ENCODE measurements around the gene PKD2. TPM values are rescaled to one million over a fixed set of nuclear protein-coding genes. Genes with fewer than 3 reads are reported as not detected.
"Not testable (repeated sequence)": the region's sequence is repeated elsewhere in the genome, so short reads cannot be mapped to it uniquely, and the experiment has no call there.

PKD2 gene
- total RNA-seq, 1 donor from 2014 or later: 12.4 TPM

DNA sequence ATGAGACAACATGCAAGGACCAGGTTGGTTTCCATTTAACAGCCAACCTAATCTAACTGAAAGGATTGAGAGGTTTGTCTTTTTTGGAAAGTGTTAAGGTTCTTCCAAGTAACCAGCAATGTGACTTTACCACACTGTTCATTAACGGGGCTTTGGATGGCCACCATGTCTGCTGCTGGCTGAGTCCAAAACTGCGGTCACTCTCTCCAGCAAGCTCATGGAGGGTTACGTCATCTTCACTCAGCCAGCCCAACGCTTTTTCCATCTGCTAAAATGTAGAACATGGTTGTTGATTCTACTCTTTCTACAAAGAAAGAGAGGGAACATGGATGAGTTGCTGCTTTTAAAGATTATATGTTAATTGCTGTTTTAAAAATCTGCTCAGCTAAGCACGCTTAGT, 11.0 kb downstream of the PKD2 start:
- H3K36me3 ChIP-seq (ENCODE audit: control insufficient read depth, insufficient read depth, low read length): peaks cover 3% of the 10 kb centered on the region
- no peak for DNase-seq (ENCODE audit: low read depth)
- TF ChIP-seq CTCF (IDR thresholded peaks at IDR 0.05; ENCODE audit: insufficient read depth, low read length, severe bottlenecking): no peak
- H3K27me3 ChIP-seq (ENCODE audit: control insufficient read depth, insufficient read depth, low read length): no peaks in the 10 kb centered on the region
- no peak for FAIRE-seq
- no peak overlapping the region for H3K4me3 ChIP-seq (ENCODE audit: low read depth, low read length)

DNA sequence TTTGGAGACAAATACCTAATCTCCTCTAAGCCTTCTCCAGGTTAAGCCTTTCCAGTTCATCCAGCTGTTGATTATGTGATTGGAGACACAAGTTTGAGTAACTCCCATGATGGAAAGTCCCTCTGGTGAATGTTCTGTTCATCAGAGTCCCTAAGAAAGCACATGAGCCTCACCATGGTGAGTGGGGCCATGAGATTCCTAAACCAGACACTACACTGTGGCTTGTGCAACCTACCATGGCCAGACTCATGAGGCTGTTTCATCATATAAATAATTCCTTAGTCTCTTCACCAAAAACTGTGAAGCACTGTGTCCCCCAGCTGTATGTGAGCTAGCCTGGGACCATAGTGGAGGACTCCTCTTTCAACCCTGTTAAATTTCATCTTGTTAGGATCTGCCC, 14.4 kb downstream of the PKD2 start:
- TF ChIP-seq CTCF (IDR thresholded peaks at IDR 0.05; ENCODE audit: insufficient read depth, low read length, severe bottlenecking): no peak
- Histone ChIP-seq H3K27me3 (ENCODE audit: control insufficient read depth, insufficient read depth, low read length) (no peaks in the 10 kb centered on the region), H3K4me3 (ENCODE audit: low read depth, low read length) (no peak overlapping the region), H3K36me3 (ENCODE audit: control insufficient read depth, insufficient read depth, low read length) (peaks cover 4% of the 10 kb centered on the region)
- no peak for DNase-seq (ENCODE audit: low read depth)
- FAIRE-seq: no peak

DNA sequence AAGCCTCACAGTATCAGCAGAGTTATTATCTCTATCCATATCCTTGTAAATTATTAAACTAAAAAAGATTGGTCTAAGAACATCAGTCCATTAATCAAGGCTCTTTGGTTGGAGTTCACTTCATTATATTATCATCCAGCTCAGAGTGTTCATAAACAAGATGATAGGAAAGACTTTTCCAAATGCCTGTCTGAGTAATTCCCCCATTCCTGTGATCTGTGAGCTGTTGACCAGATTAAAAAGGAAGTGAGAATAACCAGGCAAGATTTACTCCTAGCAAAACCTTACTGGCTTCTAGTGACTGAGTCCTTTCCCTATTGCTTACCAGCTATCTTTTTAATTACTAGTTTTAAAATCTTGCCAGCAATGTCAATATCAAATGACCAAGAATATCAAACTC, 14.9 kb downstream of the PKD2 start:
- Histone ChIP-seq H3K4me3 (ENCODE audit: low read depth, low read length) (no peak overlapping the region), H3K36me3 (ENCODE audit: control insufficient read depth, insufficient read depth, low read length) (peaks cover 4% of the 10 kb centered on the region), H3K27me3 (ENCODE audit: control insufficient read depth, insufficient read depth, low read length) (no peaks in the 10 kb centered on the region)
- FAIRE-seq (no peak), DNase-seq (ENCODE audit: low read depth) (no peak)
- TF ChIP-seq CTCF (IDR thresholded peaks at IDR 0.05; ENCODE audit: insufficient read depth, low read length, severe bottlenecking): no peak

GRCh38 chr4:88025868-88026661, 18.6 kb downstream of the PKD2 start:
- not testable (repeated sequence) for H3K27me3 ChIP-seq (ENCODE audit: control insufficient read depth, insufficient read depth, low read length); H3K36me3 ChIP-seq (ENCODE audit: control insufficient read depth, insufficient read depth, low read length); FAIRE-seq

DNA sequence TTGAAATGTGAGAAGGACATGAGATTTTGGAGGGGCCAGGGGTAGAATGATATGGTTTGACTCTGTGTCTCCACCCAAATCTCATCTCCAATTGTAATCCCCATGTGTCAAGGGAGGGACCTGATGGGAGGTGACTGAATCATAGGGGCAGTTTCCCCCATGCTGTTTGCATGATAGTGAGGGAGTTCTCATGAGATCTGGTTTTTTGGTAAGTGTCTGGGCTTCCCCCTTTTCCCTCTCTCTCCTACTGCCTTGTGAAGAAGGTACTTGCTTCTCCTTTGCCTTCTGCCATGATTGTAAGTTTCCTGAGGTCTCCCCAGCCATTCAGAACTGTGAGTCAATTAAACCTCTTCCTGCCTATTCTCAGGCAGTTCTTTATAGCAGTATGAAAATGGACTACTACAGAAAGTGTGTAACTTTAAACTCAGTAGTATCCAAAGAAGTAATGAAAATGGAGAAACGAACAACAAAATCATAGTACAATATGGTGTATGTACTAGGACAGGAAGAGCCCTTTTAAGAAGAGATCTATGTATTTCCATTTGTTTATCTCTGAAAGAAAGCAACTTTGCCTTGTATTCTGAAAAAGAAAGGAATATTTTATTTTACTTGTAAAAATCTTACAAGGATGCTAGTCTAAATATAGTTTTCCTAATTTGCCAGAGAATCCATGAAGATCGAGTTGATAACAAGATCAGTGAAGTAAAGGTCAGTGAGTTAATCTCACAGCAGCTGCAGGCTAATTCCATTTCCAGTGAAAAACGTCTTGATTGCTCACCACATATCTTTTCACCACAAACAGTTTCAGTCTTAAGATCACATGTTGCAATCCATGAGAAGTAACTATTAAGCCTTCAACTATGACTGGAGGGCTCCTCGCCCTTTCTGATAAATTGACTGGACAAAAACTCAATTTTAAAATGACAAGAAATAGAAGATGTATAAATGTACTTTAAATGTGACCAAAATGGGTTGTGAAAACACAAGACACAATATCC, 20.5 kb downstream of the PKD2 start:
- FAIRE-seq (no peak), DNase-seq (ENCODE audit: low read depth) (peak; percentile 90)
- no peak for TF ChIP-seq CTCF (IDR thresholded peaks at IDR 0.05; ENCODE audit: insufficient read depth, low read length, severe bottlenecking)
- Histone ChIP-seq H3K4me3 (ENCODE audit: low read depth, low read length) (no peak overlapping the region), H3K27me3 (ENCODE audit: control insufficient read depth, insufficient read depth, low read length) (no peaks in the 10 kb centered on the region), H3K36me3 (ENCODE audit: control insufficient read depth, insufficient read depth, low read length) (peaks cover 1% of the 10 kb centered on the region)

More at GRCh38 chr4:88025868-88026661, 18.6 kb downstream of the PKD2 start:
- not testable (repeated sequence) for DNase-seq (ENCODE audit: low read depth); H3K4me3 ChIP-seq (ENCODE audit: low read depth, low read length)

DNA sequence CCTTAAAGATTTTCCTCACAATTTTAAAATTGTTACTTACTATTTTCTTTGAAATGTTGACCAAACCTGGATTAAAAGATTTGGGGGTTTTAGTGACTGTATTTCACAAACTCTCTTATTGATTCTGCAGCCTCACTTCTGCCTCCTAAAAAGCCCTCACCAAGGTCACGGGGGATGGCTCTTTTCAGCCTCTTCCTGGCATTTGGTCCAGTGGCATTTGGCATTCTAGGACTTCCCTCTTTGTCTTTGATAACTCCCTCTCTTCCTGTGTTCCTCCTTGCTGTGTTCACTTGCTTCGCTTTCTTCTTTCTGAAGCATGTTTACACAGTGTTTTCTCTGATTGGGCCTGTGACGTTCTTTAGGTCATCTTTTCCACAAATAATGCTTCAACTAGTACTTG, 21.5 kb downstream of the PKD2 start:
- no peak for FAIRE-seq
- TF ChIP-seq CTCF (IDR thresholded peaks at IDR 0.05; ENCODE audit: insufficient read depth, low read length, severe bottlenecking): no peak
- no peak overlapping the region for H3K4me3 ChIP-seq (ENCODE audit: low read depth, low read length)
- DNase-seq (ENCODE audit: low read depth): no peak
- no peaks in the 10 kb centered on the region for H3K27me3 ChIP-seq (ENCODE audit: control insufficient read depth, insufficient read depth, low read length)
- peaks cover 1% of the 10 kb centered on the region for H3K36me3 ChIP-seq (ENCODE audit: control insufficient read depth, insufficient read depth, low read length)

Measured in bronchial epithelial cell (primary cell).